HG02642 (cell line): ENCODE data around the gene CELF4.

Experiments
- ATAC-seq: cut with Tn5 transposase; IDR thresholded peaks from one replicate; pipeline ENCODE4 v1.9.1; 2021; ENCODE audit warnings: mild to moderate bottlenecking; ENCODE audit not compliant: unreplicated experiment, poor library complexity

The CELF4 gene

DNA sequence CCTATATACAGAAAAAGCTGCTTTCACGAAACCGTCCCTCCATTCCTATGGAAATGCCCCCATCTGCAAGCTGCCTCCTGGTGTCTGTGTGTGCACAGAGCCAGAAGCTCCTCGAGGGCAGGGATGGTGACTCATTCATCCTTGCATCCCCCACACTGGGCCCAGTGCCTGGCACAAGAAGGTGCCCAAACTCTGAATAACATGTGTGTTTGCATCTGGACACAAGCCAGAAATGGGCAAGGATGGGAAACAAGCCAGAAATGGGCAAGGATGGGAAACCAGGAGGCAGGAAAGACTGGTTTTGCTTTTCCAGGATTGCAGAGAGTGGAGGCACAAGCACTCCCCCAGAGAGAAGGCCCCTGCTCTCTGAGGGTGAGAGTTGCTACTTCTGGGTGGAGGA, 313.9 kb downstream of the CELF4 start:
- no peak for ATAC-seq

DNA sequence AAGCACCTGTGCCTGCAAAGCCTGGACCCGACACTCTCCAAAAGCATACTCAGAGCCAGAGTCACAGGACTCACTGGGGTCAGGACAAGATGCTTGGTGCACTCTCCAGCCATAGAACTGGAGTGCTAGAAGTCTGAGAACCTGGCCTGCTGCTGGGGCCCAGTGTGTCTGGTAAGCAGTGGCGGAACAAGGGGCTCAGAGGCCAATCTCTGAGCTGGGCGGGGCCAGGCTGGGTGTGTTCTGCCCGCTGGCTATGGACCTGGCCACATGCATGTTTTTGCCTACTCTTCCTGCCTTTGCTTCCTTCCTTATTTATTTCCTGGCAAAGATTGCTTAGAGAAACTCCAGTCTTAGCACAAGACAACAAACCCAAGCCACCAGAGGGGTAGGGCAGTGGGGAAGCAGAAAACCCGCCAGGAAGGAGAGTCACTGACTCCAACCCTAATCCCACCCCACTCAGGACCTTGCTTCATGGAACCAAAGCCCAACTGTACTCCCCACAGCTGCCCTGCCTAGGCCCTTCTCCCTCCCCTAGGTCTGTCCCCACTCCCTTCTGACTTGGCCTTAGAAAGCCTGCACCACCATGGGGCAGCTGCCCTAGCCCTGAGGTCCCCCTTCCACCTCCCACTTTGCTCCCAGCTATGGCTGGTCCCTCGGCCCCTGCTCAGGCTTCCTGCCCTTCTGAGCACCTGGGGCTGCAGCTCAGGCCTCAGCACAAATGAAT, 315.5 kb downstream of the CELF4 start:
- ATAC-seq, result no peak

DNA sequence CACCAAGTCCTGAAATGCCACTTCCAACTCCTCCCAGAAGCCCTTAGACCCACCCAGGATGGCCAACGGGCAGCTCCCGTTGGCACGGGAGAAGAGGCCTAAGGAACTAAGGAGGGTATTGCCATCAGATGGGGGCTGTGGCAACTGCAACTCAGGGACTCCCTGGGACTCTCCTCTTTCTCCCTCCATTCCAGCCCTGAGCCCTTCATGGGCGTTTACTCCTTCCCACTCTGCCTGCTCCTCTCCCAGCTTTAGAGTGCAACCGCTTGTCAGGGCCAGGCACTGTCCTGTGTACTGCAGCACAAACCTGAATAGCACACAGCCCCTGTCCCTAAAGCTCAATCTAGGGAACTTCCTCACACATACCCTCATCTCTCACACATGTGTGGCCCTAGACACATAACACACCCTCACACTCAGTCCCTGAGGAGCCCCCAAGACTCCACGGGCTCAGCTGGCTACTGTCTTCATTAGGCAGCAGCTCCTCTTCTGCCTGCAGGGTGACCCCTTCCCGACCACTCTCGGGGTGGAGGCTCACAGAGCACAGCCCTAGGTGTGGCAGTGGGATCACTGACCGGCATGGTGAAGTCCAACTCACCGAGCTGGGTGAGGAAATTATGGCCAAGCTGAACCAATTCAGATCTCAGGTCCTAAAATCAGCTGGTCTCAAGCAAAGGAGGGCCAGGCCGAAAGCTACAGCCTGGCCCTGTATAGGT, 316.3 kb downstream of the CELF4 start:
- no peak for ATAC-seq

DNA sequence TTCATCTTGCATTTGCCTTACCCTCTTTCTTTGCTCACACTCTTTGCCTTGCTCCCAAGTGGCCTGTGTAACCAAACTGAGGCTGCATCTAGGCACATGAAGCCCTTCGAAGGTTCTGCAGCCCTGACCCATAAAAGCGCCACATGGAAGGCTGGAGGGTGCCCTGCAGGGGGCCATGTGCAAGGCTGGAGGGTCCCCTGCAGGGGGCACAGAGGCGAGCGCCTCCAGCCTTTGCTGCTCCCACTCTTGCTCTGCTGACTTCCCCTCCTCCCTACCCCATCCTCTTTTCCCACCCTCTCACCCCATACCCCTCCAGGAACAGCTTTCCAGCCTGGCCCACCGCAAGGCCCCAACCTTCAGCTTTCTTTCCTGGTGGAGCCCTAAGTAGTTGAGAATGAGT, 317.3 kb downstream of the CELF4 start:
- ATAC-seq, result no peak

DNA sequence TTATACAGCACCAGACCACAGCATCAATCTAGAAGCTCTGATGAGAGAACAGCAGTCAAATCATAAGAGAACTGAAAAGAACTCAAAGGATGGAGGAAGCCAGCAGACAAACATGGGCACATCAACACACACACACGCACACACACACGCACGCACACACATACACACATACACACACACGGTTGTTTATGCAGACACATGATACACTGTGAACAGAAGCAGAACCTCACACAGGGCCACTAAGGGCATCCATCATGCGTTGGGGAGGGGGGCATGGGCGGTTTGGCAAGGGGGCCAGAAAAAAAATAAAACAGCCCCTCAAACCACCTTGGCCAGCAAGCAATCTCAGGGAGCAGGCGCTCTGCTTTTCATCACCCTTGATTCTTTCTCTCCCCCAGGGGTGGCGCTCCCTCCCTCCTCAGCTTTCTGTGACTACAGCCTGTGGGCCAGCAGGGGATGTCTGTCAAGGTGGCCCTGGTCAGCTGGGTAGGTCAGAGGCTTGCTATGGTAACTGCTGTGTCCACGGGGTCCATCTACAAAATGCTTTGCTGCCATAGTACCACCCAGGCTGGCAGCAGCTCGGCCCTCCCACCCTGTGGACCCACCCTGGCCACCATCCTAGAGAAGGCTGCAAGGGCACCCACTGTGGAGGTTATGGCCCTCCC, 318.0 kb downstream of the CELF4 start:
- ATAC-seq, result no peak

DNA sequence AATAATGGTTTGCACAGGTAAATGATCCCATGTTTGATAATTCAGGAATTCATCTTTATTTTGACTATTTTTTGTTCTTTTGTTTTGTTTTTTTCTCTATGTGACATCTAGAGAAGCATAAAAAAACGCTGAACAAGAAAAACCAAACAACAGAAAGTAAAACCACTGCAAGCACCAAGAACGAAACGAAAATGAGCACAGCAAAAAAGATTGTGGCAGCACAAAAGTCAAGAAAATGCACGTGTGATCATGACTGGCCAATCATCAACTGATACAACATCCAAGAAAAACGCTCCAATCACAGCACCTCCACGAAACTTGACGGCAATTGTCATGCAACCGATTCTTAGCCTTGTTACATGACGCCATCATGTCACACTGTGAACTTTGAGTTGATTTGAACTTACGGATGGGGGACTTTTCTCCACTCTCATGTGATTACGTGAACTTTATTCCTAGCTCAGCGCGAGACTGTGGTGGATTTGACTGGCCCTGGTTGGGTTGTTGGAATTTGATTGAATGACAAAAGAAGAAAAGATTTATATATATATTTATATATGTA, 318.7 kb downstream of the CELF4 start:
- ATAC-seq, result no peak

DNA sequence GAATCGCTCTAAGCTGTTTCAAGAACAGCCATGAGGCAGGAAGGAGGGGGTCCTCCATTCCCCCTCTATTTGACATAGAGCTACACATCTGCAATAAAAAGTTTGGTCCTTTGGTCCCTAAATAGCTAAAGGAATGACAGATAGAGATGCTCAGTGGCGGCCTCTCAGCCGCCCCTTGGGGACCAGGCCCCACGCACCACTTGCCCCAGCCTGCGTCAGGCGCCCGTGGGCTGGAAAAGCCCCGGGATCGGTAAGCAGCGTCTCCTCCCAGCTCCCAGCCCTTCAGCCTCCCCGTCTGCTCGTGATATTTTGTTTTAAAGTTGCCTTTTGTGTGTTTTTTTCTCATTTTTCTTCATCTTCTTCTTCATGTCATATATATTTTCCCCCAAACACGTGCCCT, 321.0 kb downstream of the CELF4 start:
- no peak for ATAC-seq

DNA sequence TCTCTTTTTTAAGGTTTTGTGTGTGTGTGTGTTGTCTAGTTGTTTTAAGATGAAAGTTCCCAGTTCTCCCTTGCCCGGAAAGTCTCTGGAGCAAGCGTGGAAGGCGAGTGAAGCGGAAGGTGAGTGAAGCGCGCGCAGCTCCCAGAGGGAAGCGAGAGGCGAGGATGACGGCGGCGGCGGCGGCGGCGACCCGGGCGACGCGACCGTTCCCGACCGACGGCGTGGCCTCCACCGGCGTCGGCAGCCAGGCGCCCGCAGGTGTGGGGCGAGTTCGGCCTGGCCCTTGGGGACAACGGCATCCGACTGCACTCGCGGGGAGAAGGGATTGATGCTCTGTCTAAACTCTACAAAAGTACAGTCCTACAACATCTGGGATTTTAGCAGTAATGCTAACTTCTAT, 321.9 kb downstream of the CELF4 start:
- ATAC-seq, result no peak

DNA sequence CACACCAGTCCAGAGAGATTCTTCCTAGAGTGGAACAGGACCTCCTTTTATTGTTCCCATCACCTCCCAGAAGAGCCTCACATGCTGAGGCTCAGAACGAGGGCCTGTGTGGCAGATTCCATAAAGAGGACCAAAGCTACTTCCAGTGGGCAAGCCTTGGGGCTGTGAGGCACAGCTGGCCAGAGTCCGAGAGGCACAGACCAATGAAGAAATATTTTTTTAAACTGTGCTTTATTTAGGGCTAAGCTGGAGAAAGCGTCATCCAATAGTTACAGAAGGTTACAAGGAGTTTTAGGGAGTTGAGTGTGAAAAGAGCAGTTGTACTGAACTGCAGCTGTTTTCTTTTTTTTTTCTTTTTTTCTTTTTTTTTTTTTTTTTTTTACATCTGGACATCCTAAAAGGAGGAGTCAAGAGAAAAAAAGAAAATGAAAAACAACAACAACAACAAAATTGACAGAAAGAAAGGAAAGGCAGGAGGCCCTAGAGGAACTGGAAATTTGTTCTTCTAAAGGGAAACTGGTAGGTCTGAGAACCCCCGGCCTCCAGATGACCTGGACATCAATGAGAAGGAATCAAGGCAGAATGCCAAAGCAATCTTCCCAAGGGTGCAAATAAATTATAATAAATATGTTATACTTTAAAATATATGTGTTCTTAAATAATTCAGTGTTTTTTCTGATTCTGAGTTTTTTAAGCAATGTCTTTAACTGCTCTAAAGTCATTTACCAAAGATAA, 322.6 kb downstream of the CELF4 start:
- no peak for ATAC-seq

DNA sequence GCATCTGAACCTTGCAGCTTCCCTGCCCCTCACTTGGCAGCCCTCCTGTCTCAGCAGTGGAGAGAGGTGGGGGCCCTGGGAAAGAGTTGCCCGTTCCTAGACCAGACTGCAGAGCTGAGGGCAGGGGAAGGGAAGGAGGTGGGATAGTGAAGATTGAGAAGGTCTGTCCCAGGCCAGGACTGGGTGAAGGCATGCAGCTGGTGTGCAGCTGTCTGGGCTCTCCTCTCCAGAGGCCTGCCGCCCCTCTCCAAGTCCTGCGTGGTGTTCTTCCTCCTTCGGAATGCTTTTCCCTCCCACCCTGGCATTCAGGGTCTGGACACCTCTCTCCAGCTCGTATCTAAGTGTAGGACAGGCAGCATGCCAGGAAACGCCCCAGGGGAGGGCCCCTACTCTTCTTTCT, 323.5 kb downstream of the CELF4 start:
- ATAC-seq, result no peak

DNA sequence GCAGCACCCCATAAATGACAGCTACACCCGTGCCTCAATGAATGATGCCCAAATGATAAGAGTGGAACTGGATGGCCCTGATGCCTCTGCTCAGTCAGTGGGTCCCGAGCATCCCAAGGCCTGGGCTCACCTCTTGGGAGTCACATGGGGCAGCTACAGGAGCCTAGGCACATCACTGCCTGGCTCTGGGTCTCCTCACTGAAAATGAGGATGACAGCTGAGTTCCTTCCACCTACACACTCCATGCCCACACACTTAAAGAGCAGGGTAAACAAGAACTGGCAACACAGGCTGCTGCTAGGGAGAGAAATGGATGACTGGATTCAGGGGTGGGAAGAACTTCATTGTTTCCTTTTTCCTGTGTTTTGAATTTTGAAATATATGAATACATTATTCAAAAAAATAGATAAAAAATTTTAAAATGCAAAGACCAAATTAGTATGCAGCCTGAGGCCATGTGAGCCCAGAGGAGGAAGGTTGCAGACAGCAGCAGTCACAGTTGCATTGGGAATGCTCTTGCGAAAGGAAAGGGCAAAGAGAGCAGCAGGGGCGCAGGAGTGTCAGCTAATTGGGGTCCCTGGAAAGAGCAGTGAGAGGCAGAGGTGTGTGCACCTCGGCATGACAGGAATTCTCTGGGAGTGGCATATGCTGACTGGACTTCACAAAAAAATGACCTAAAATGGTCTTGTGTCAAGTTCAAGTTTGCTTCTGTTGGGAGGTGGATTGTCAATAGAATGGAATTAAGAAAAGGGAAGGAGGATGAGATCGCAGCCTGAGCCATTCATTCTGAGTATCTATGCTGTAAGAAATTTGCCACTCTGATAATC, 327.1 kb downstream of the CELF4 start:
- ATAC-seq, result no peak

DNA sequence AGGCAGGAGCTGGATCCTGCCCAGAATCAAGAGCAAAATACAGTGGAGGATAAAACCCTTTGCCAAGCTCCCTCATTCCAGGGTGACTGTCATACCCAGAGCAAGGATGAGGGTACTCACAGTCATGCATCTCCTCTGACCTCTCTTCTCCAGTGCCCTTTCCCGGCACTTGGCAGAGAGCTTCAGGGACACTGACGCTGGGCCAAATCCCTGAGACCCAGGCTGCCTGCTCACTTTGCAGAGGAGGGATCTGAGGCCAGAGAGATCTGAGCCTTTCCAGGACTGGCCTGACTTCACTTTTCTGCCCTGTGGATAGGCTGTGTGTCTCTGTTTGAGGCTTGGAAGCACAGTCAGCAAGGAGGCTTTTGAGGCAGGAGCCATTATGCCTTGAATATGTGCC, 330.0 kb downstream of the CELF4 start:
- no peak for ATAC-seq

DNA sequence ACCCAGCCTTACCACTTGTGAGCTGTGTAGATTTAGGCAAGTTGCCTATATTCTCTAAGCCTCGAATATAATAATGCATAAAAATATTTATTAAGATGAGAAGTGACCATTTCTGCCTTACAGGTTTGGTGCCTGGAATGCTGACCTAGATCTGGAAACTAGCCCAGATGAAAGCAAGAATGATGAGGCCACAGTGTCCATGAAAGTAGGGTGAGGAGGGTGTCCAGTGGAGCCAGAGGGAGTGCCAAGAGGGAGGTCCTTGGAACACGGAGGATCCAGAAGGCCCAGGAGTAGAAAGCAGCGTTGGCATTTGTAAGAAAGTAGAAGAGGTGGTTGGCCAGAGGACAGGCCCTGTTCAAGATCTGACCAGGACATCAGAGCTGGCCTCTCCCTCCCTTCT, 334.3 kb downstream of the CELF4 start:
- ATAC-seq, result no peak

DNA sequence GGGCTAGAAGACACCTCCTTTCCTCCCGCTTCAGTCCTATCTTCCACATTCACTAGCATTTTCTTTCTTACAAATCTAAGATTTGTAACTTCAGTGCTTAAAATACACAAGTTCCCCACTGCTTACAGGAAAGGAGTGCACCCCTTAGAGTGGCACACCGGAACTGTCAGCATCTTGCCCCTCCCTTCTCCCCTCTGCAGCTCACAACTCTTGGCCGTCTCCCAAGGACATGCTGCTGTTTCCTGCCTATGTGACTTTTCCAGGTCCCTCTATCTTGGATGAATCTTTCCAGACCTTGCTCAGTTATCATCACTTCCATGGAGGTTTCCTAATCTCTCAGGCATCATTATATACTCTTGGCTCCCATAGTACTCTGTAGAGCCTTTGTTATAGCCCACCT, 334.8 kb downstream of the CELF4 start:
- no peak for ATAC-seq

DNA sequence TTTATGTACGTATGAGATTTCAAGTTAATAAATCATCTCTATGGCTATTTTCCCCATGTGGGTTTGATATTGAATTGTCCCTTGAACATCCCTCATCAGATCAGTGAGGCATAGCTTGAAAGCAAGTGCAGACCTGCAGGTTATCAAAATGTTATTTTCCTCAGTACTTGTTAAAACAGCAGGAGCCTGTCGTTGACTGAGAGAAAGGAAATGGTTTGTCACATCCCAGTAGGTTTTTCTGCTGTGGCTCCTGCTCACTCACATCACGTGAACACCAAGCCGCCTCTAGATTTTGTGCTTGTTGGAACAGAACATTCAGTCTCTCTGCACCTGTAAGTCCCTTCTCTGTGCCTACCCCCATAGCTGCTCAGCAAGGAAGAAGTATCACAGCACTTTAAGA, 340.3 kb downstream of the CELF4 start:
- ATAC-seq, result no peak

DNA sequence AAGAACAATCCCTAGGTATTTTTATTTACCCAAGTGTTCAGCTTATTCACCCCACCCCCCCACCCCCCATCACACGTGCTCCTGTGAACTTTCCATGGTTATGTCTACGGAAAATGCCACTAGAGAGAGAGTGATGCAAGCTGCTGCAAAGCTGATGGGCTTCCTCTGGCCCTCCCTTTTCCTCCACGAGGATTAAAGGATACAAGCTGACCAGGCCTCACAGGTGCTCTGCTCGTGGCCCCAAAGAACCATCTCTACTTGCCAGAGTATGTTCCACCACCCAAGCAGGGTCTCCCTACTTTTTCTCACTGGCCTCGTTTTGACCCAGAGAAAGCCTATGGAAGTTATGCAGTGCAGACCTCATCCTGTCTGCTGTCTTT, 342.6 kb downstream of the CELF4 start:
- ATAC-seq, result no peak

DNA sequence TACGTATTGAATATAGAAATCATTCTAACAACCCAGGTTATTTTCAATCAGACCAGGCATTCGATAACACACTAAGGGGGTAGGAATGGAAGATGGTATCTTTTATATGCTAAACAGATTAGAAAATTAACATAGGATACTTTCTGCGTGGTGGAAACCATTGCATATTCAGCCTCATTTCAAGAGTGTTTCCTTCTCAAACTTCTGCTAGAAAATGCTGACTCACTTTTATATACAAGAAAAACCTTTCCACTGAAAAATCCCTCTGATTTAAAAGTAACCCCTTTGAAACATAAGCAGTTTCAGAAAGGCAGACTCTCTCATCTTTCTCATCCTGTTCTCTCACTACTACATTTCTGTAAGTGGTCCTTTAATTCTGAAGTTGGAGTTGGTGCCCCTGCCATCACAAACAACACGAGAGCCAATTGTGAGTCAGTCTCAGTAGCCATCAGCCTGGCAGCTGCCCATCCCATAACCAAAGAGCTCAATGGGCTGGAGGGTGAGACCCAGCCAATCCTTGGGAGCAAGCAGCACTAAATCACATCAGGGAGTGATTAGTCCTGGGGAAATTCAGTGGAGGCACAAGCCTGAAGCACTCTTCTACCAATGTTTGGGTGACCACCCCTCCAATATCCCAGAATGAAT, 343.1 kb downstream of the CELF4 start:
- no peak for ATAC-seq

DNA sequence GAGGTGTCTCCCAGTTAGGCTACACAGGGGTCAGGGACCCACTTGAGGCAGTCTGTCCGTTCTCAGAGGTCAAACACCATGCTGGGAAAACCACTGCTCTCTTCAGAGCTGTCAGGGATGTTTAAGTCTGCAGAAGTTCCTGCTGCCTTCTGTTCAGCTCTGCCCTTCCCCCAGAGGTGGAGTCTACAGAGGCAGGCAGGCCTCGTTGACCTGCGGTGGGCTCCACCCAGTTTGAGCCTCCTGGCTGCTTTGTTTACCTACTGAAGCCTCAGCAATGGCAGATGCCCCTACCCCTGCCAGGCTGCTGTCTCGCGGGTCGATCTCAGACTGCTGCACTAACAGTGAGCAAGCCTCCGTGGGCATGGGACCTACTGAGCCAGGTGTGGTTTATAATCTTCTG, 346.3 kb downstream of the CELF4 start:
- ATAC-seq, result no peak

DNA sequence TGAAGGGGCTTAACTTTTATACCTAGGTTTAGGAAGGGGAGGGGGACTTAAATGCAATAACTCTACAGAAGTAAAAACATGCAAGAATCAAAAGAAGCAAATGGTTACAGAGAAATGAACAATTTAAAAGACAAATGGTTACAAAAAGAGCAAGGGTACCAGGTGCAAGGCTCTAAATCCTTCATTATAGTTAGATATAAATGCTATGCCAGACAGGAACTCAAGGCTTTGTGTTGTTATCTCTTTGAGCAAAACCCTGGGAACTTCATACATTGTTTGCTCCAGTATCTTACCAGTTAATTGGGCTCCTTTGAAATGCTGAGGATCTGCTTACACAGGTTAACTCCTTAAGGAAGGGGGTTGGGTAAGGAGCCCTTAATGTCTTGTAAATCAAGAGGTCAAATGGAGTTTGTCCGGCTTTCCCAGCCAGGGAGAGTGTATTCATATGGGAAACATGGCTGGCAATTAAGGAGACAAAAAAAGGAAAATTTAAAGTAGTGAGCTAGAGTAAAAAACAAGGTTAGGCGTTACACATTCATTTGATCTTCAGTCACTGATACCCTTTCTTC, 347.5 kb downstream of the CELF4 start:
- no peak for ATAC-seq
